Cerebellar nuclear complex (tissue), 1 donor: ENCODE results near the gene ZFAND4.
"Not testable (repeated sequence)": the region's sequence is repeated elsewhere in the genome, so short reads cannot be mapped to it uniquely, and the experiment has no call there.

Experiments
- DNase-seq, 2 experiments: peaks; one replicate each; lab custom pipeline; 2025; lab: John Stamatoyannopoulos, UW

Gene ZFAND4

DNA sequence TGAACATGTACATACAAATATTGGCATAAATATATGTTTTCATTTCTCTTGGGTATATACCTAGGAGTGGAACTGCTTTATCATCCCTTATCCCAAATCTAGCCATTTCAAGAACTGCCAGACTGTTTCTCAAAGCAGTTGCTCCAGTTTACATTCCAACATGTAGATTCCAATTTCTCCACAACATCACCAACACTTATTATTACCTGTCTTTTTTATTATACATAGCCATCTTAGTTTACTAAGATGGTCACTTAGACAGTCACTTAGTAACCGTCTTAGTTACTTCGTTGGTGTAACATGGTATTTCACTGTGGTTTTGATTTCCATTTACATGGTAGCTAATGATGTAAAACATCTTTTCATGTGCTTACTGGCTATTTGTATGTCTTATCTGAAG lies 82.7 kb downstream of the ZFAND4 start:
- no peak for DNase-seq

DNA sequence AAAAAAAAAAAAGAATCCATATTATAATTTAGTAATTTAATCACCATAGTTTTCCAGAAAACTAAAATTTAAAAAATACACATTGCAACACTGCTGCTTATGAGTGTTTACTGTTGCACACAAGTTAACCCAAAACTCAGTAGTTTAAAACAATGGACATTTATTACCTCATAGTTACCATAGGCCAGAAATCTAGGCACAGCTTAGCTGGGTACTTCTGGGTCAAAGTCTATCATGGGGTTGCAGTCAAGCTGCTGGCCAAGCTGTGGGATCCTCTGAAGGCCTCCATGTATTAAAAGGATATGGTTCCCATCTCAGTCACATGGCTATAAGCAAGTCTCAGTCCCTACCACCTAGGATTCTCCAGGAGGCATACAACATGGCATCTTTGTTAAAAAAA lies 83.6 kb downstream of the ZFAND4 start:
- DNase-seq, result no peak

DNA sequence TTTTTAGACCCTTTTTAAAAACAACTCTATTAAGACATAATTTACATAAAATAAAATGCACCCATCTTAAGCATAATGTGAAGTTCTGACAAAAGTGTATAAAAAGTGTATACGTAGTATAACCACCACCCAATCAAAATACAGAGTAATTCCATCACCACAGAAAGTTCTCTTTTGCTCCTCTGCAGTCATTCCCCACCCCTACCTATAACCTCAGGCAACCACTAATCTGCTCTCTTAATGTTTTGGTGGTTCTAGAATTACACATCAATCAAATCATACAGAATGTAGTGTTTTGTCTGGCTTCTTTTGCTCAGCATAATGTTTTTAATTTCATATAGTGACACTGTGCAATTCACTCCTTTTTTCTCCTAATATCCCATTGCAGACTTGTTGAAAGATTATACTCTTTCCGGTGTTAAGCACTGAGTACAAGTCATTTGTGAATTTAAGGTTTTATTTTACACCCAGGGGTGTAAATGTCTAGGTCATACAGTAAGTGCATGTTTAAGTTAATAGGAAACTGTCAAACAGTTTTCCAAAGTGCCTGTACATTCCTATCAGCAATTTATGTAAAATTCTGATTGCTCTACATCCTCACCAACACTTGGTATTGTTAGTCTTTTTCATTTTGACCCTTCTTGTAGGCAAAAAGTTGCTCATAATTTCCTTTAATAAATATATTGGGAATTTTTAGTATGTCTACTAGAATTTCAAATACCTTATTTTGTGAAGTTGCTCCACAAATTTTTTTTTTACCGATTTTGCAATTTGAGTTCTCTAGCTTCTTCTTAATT lies 86.3 kb downstream of the ZFAND4 start:
- DNase-seq, result no peak

DNA sequence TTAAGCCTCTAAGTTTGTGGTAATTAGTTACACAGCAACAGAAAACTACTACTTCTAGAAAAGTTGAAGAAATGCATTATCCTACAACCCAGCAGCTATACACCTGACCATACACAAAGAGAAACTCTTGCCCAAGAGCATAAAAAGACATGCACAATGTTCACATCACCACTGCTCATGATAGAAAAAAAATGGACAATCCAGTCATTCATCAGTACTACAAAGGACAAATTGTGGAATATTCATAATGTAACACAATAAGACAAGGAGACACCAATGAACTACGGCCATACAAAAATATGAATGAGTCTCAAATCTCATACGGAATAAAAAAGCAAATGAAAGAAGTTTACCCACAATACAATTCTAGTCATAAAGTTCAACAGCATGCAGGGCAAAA lies 87.4 kb downstream of the ZFAND4 start:
- no peak for DNase-seq

DNA sequence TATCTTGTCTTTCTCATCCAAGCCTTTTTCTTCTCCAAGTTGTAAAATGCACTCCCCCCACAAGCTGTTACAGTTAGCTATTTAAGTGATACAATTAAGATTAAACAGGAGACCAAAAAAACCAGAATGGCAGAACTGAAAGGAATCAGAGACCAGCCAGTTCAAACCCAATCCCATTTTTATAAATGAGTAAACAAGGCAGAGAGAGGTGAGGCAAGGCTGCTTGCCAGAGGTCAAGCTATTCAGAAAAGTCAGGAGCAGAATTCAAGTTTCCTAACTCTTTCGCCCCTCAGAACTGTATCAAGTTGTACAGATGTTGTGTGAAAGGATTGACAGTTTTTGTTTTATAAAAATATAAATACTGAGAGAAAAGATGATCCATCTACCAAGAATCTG lies 90.2 kb downstream of the ZFAND4 start:
- no peak for DNase-seq

DNA sequence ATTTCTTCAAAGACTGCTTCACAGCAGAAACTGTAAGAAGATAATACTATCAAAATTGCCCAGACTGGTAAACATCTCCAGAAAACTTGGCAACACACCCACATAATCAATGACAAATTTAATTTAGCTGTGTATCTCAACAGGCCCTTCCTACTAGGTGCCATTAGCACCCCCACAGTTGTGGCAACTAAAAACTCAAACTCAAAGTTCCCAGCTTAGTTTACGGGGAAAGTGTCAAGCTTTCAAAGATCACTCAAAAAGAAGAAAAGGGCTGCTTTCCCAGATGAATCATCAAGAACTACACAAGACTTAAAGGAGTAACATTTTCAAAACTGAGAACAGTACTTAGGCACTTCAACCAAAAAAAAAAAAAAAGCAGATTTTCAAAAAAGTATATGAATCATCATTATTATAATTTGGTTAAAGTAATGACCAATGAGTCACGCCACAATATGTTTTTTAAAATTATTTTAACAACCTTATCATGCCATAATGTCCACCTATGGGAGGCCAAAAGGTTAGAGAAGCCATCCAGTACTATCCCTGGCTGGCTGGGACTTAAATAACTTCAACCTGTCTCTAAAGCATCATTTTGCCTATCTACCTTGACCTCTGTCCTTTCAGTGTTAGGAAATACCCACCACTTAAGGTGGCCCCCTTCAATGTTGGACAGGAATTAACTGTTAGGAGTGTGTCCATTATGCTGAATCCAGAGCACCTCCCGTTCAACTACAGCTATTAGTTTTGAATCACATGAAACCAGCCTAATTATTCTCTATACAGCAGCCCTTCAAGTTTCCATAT lies 90.8 kb downstream of the ZFAND4 start:
- DNase-seq, result no peak

DNA sequence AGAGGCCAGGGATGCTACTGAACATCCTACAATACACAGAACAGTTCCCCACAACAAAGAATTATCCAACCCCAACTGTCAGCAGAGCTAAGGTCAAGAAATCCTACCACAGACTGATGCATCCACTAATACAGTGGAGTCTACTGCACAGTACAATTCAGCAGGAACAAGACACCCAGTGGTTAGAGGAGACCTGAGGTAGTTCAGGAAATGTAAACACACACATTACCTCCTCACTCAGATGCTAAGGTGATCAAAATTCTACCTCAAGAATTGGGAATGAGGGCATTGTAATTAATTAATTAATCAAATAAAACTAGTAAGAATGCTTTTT lies 91.4 kb downstream of the ZFAND4 start:
- DNase-seq, result no peak

DNA sequence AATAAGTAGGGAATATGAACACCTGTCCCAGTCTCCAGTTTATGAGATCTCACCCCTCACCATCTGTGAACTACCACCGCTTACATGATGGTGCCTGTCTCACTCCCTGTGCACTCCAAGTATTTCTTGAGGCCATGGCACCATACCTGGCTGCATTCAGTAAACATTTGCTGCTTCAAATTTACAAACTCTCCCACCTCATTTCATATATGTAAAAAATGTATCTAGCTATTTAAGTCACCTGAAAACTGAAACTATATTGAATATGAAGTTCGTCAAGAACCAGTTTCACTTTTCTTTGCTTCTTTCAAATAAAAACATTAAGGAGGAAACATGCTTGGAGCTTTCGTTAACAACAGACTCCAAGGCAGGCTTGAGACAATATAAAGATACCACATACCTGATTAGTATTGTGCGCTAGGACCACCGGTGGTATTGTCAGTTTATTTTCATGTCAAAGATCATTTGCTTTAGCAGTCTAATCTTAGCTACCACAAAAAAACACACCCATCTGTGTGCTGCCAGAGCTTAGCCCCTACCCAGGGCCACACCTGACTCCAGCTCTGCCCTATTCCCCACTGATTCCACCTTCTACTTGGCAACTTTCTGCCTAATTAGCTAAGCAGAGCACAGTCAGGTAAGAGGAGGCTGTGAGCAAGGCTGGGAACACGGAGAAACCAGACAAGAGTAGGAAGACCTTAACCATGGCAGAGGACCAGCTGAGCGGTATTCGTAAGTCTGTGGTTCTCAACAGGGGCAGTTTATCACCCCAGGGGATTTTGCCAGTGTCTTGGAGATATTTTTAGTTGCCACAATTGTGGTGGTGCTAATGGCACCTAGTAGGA lies 92.0 kb downstream of the ZFAND4 start:
- no peak for DNase-seq

DNA sequence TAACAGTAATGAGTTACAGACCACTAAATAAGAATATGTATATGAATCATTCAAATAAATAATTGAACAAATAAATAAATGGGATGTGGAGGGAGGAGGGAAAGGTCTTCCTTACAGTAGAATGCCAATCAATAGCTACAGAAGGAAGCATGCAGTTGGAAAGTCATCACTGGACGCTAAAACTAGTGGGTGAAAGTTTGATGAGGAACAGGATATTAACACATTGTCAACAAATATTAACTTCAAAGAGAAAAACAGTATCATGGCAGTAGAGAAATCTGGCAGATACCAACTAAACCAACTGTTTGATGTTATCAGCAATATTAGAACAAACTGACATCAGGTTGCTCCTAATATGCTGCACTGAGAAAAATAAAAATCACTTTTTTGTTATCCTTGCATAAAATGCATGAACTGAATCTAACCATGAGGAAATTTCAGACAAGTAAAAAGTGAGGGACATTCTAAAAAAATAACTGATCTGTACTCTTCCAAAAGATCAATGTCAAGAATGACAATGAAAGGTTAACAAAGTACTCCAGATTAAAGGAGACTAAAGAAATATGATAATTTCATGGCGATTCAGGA lies 94.1 kb downstream of the ZFAND4 start:
- no peak for DNase-seq

DNA sequence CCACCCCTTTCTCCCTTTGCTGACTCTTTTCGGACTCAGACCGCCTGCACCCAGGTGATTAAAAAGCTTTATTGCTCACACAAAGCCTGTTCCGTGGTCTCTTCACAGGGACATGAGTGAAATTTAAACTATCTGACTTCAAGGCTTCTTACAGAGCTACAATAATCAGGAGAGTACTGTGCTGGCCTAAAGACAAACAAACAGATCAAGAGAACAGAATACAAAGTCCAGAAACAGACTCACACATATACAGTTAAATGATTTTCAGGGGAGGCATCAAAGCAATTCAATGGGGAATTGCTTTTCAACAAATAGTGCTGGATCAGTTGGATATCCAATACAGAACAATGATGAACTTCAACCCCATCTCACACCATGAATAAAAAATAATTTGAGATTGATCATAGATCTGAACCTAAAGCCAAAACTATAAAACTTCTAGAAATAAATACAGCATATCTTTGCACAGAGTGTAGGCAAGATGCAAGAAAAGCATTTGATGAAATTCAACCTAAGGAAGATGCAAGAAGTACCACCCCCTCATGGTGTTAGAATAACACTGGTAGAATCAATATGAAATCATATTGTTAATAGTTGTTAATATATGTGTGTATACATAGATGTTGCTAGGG lies 96.5 kb downstream of the ZFAND4 start:
- DNase-seq, result no peak

DNA sequence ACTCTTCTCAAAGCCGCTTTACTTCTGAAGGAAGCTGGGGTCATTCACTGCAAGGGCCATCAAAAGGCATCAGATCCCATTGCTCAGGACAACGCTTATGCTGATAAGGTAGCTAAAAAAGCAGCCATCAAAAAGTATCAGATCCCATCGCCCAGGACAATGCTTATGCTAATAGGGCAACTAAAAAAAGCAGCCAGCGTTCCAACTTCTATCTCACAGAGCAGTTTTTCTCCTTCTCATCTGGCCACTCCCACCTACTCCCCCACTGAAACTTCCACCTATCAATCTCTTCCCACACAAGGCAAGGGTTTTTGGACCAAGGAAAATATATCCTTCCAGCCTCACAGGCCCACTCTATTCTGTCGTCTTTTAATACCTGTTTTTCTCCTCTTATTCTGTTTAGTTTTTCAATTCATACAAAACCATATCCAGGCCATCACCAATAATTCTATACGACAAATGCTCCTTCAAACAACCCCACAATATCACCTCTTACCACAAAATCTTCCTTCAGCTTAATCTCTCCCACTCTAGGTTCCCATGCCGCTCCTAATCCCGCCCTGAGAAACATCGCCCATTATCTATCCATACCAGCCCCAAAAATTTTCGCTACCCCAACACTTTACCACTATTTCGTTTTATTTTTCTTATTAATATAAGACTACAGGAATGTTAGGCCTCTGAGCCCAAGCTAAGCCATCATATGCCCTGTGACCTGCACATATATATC lies 97.4 kb downstream of the ZFAND4 start:
- DNase-seq, result not testable (repeated sequence)

DNA sequence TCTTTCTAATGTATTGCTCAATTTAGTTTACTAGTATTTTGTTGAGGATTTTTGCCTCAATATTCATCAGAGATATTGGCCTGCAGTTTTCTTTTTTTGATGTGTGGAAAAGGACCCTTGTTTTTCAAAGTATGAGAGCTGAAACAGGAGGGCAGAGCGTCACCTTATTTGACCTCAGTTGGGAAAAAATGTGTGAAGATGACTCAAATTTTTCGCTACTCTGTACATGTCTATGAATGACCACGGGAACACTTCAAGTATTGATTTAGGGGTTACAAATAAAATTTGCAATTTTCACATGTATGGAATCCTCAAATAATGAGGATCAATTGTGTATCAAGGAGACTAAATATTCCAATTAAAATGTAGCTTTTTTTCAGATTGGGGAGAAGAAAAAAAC lies 103.1 kb downstream of the ZFAND4 start:
- no peak for DNase-seq

DNA sequence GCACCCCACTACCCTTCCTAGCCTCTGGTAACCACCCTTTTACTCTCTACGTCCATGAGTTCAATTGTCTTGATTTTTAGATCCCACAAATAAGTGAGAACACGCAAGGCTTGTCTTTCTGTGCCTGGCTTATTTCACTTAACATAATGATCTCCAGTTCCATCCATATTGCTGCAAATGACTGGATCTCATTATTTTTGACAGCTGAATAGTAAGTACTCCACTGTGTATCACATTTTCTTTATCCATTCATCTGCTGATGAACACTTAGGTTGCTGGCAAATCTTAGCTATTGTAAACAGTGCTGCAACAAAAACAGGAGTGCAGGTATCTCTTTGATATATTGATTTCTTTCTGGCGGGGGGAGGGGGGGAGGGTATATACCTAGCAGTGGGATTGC lies 106.2 kb downstream of the ZFAND4 start:
- DNase-seq, result no peak
